Neural cell (in vitro differentiated cells): ENCODE results near the gene CCNK. TPM values are rescaled to one million over a fixed set of nuclear protein-coding genes. Genes with fewer than 3 reads are reported as not detected.

Experiments used
- H2AFZ ChIP-seq: fragments of 200-600, 300-800 bp; sonication (generic), shearing (Covaris generic); 2 replicates; pipeline ENCODE4 v1.6.0; 2014; ENCODE audit warnings: low read depth, mild to moderate bottlenecking, antibody characterized with exemption, low read length, moderate library complexity
- H3F3A ChIP-seq: fragments of 200-600 bp; shearing (Covaris generic); 2 replicates; pipeline ENCODE4 v1.6.1; 2016; ENCODE audit warnings: mild to moderate bottlenecking, moderate library complexity, mixed read lengths, antibody characterized with exemption, low read length; ENCODE audit not compliant: insufficient read depth, poor library complexity, severe bottlenecking
- H3K27ac ChIP-seq: fragments of 200-600, 300-800 bp; sonication (generic), shearing (Covaris generic); 2 replicates; pipeline ENCODE4 v1.5.1; 2014; ENCODE audit warnings: mild to moderate bottlenecking, low read length, moderate library complexity
- H3K27me3 ChIP-seq: fragments of 300-800, 200-600 bp; sonication (generic), shearing (Covaris generic); 2 replicates; pipeline ENCODE4 v1.6.0; 2014; ENCODE audit warnings: mild to moderate bottlenecking, low read depth, low read length, moderate library complexity; ENCODE audit not compliant: insufficient read depth
- H3K36me3 ChIP-seq: fragments of 300-800, 200-600 bp; sonication (generic), shearing (Covaris generic); 2 replicates; pipeline ENCODE4 v1.5.1; 2014; ENCODE audit warnings: mild to moderate bottlenecking, antibody characterized with exemption, low read length, moderate library complexity; ENCODE audit not compliant: insufficient read depth
- H3K4me2 ChIP-seq: fragments of 300-800, 200-600 bp; sonication (generic), shearing (Covaris generic); 2 replicates; pipeline ENCODE4 v1.6.0; 2014; ENCODE audit warnings: mild to moderate bottlenecking, low read length
- H3K4me3 ChIP-seq: fragments of 300-800, 200-600 bp; sonication (generic), shearing (Covaris generic); 2 replicates; pipeline ENCODE4 v1.5.1; 2014; ENCODE audit warnings: mild to moderate bottlenecking, low read length, moderate library complexity
- H3K79me2 ChIP-seq: fragments of 200-600 bp; shearing (Covaris generic); replicated peaks from 2 replicates; pipeline ENCODE4 v1.6.0; 2014; ENCODE audit warnings: mild to moderate bottlenecking, low read length, moderate library complexity; ENCODE audit not compliant: insufficient read depth
- H3K9ac ChIP-seq: fragments of 300-800, 200-600 bp; sonication (generic), shearing (Covaris generic); 2 replicates; pipeline ENCODE4 v1.6.1; 2016; ENCODE audit warnings: mild to moderate bottlenecking, low read length, mixed read lengths
- H3K9me2 ChIP-seq: fragments of 200-600 bp; shearing (Covaris generic); 2 replicates; pipeline ENCODE4 v1.6.1; 2016; ENCODE audit warnings: mild to moderate bottlenecking, low read length, mixed read lengths; ENCODE audit not compliant: insufficient read depth
- H3K9me3 ChIP-seq: fragments of 200-600, 300-800 bp; sonication (generic), shearing (Covaris generic); 2 replicates; pipeline ENCODE4 v1.6.1; 2016; ENCODE audit warnings: mild to moderate bottlenecking, mixed run types, low read length, moderate library complexity, mixed read lengths
- H4K20me1 ChIP-seq: fragments of 200-600 bp; shearing (Covaris generic); 2 replicates; pipeline ENCODE4 v1.6.1; 2016; ENCODE audit warnings: mild to moderate bottlenecking, mixed run types; ENCODE audit not compliant: insufficient read depth
- EP300 ChIP-seq: fragments of 450-650 bp; conservative IDR thresholded peaks from 2 replicates; pipeline ENCODE4 v1.6.1; 2014; ENCODE audit warnings: antibody characterized with exemption, mild to moderate bottlenecking, moderate library complexity; ENCODE audit not compliant: poor library complexity, severe bottlenecking
- EZH2 ChIP-seq: fragments of 200-600, 300-800 bp; shearing (Covaris generic), sonication (generic); IDR thresholded peaks from 2 replicates; pipeline ENCODE4 v1.6.1; 2014; ENCODE audit warnings: antibody characterized with exemption, low read length, borderline replicate concordance, mild to moderate bottlenecking; ENCODE audit not compliant: insufficient read depth, poor library complexity, severe bottlenecking
- MXI1 ChIP-seq: fragments of 450-650 bp; conservative IDR thresholded peaks from 2 replicates; pipeline ENCODE4 v1.6.1; 2014; ENCODE audit warnings: antibody characterized with exemption, mild to moderate bottlenecking; ENCODE audit not compliant: poor library complexity, severe bottlenecking
- POLR2AphosphoS5 ChIP-seq: IDR thresholded peaks from 2 replicates; pipeline ENCODE4 v1.6.1; 2012
- RAD21 ChIP-seq: fragments of 450-650 bp; conservative IDR thresholded peaks from 2 replicates; pipeline ENCODE4 v1.6.1; 2014; ENCODE audit warnings: antibody characterized with exemption, mild to moderate bottlenecking, moderate library complexity
- SMC3 ChIP-seq: fragments of 450-650 bp; conservative IDR thresholded peaks from 2 replicates; pipeline ENCODE4 v1.6.1; 2014; ENCODE audit warnings: antibody characterized with exemption, mild to moderate bottlenecking, moderate library complexity; ENCODE audit not compliant: poor library complexity
- TAF1 ChIP-seq: IDR thresholded peaks from 2 replicates; pipeline ENCODE4 v1.6.1; 2012; ENCODE audit warnings: low read depth
- polyA plus RNA-seq: library from polyadenylated mRNA; depleted of rRNA; stranded (reverse); fragments of >200 nt; gene quantifications from 2 replicates; pipeline ENCODE4 v1.2.3, GENCODE V29; 2014
- TF ChIP-seq, protein P1 (sequence below): IDR thresholded peaks from 2 replicates; pipeline ENCODE4 v1.6.1; 2012; ENCODE audit warnings: borderline replicate concordance
- TF ChIP-seq, protein P2 (sequence below): fragments of 450-650 bp; IDR thresholded peaks from 2 replicates; pipeline ENCODE4 v1.5.1; 2014; ENCODE audit warnings: antibody characterized with exemption, mild to moderate bottlenecking, moderate library complexity; ENCODE audit not compliant: poor library complexity, severe bottlenecking

CCNK gene
- polyA plus RNA-seq, 1 donor from 2014 or later, result 11.2 TPM

DNA sequence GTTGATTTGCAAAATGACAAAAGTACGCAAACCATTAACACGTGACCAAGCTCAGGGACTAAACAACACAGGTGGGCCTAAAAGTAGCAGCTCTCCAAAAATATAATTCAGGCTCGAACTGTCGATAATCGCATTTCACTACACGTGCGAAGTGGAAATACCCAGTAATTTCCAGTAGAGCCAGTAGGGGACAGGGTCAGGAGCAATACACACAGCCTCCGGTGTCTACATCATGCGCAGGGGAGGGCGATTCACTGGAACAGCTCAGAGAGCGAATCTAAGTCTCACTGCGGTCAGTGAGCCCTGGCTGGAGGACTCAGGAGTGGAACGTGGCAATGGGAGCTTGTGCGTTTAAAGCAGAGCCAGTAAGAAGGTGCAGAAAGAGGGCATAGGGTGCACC, 40.9 kb upstream of the CCNK start:
- no peak overlapping the region for H3K4me2 ChIP-seq
- H3F3A ChIP-seq, result no peaks in the 10 kb centered on the region
- H3K9ac ChIP-seq, result no peak overlapping the region
- H3K9me2 ChIP-seq, result no peaks in the 10 kb centered on the region
- H3K27ac ChIP-seq, result no peak overlapping the region
- no peaks in the 10 kb centered on the region for H3K36me3 ChIP-seq
- no peak overlapping the region for H3K4me3 ChIP-seq
- no peaks in the 10 kb centered on the region for H3K79me2 ChIP-seq
- no peaks in the 10 kb centered on the region for H3K9me3 ChIP-seq
- H4K20me1 ChIP-seq, result no peaks in the 10 kb centered on the region
- H2AFZ ChIP-seq, result no peak overlapping the region
- no peaks in the 10 kb centered on the region for H3K27me3 ChIP-seq
- TF ChIP-seq, protein P1, sequence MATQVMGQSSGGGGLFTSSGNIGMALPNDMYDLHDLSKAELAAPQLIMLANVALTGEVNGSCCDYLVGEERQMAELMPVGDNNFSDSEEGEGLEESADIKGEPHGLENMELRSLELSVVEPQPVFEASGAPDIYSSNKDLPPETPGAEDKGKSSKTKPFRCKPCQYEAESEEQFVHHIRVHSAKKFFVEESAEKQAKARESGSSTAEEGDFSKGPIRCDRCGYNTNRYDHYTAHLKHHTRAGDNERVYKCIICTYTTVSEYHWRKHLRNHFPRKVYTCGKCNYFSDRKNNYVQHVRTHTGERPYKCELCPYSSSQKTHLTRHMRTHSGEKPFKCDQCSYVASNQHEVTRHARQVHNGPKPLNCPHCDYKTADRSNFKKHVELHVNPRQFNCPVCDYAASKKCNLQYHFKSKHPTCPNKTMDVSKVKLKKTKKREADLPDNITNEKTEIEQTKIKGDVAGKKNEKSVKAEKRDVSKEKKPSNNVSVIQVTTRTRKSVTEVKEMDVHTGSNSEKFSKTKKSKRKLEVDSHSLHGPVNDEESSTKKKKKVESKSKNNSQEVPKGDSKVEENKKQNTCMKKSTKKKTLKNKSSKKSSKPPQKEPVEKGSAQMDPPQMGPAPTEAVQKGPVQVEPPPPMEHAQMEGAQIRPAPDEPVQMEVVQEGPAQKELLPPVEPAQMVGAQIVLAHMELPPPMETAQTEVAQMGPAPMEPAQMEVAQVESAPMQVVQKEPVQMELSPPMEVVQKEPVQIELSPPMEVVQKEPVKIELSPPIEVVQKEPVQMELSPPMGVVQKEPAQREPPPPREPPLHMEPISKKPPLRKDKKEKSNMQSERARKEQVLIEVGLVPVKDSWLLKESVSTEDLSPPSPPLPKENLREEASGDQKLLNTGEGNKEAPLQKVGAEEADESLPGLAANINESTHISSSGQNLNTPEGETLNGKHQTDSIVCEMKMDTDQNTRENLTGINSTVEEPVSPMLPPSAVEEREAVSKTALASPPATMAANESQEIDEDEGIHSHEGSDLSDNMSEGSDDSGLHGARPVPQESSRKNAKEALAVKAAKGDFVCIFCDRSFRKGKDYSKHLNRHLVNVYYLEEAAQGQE, result no peak
- TF ChIP-seq SMC3 (no peak), MXI1 (no peak), EP300 (no peak), POLR2AphosphoS5 (no peak), RAD21 (no peak), EZH2 (no peak), TAF1 (no peak)
- TF ChIP-seq, protein P2, sequence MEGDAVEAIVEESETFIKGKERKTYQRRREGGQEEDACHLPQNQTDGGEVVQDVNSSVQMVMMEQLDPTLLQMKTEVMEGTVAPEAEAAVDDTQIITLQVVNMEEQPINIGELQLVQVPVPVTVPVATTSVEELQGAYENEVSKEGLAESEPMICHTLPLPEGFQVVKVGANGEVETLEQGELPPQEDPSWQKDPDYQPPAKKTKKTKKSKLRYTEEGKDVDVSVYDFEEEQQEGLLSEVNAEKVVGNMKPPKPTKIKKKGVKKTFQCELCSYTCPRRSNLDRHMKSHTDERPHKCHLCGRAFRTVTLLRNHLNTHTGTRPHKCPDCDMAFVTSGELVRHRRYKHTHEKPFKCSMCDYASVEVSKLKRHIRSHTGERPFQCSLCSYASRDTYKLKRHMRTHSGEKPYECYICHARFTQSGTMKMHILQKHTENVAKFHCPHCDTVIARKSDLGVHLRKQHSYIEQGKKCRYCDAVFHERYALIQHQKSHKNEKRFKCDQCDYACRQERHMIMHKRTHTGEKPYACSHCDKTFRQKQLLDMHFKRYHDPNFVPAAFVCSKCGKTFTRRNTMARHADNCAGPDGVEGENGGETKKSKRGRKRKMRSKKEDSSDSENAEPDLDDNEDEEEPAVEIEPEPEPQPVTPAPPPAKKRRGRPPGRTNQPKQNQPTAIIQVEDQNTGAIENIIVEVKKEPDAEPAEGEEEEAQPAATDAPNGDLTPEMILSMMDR, result no peak

DNA sequence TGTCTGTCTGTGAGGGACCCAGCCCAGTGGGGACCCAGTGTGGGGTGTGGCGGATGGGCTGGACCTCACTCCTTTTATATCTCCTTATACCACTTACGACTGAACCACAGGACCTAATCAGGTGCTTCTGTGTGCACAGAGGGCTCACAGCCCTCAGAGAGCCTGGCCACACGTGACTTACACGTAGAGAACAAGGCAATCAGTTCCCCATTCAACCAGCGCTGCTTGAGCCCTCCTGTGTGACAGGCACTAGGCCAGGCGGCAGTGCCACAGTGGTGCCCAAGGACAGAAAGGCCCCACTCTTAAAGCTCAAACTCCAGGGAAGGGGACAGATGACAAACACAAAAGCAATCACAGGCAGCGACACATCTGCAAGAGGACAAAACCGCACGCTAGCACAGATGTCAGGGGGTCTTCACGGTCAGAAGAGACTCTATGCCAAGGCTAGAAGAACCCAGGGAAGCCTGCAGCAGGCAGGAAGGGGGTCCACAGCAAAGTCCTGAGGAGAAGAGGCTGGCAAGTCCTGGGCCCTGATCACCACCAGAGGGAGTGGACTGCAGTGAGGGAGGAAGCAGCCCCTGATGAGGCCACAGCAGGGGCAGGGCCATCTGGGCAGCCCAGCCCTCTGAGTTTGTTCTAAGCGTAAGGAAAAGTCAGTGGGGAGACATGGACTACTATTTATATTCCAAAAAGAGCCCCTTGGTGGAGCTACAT, 39.9 kb upstream of the CCNK start:
- Histone ChIP-seq H3K9me3 (no peaks in the 10 kb centered on the region), H3K9ac (no peak overlapping the region), H3K36me3 (no peaks in the 10 kb centered on the region), H4K20me1 (no peaks in the 10 kb centered on the region), H3K9me2 (no peaks in the 10 kb centered on the region), H2AFZ (no peak overlapping the region), H3K27me3 (no peaks in the 10 kb centered on the region), H3K79me2 (no peaks in the 10 kb centered on the region), H3K4me3 (no peak overlapping the region), H3F3A (no peaks in the 10 kb centered on the region), H3K4me2 (no peak overlapping the region), H3K27ac (no peak overlapping the region)
- TF ChIP-seq POLR2AphosphoS5 (no peak), EZH2 (no peak), RAD21 (no peak), SMC3 (no peak), TAF1 (no peak), EP300 (no peak), MXI1 (no peak)
- TF ChIP-seq, protein P1, result no peak
- TF ChIP-seq, protein P2, result no peak
